ENCODE results near the gene CKLF. TPM values are rescaled to one million over a fixed set of nuclear protein-coding genes. Genes with fewer than 3 reads are reported as not detected.
A peak's percentile ranks its signal among the peaks of the same experiment; 100 is the strongest.
"Not testable (repeated sequence)": the region's sequence is repeated elsewhere in the genome, so short reads cannot be mapped to it uniquely, and the experiment has no call there.

Gene CKLF
- total RNA-seq, 1 experiment from 2014 or later, result 21.0 TPM

- ATAC-seq (peak; percentile 52), DNase-seq (ENCODE audit: low spot score) (no peak)
- Mint-ChIP-seq H3K36me3 (peaks cover 4% of the 10 kb centered on the region), H3K4me1 (no peaks in the 10 kb centered on the region), H3K27ac (no peak within 1 kb of the TSS), H3K4me3 (no peak within 1 kb of the TSS), H3K9me3 (peaks cover 3% of the 10 kb centered on the region), H3K27me3 (ENCODE audit: low read depth) (no peaks in the 10 kb centered on the region)
- CTCF ChIA-PET, result no interaction called here
- TF ChIP-seq JUN (CRISPR knock-in tag; IDR thresholded peaks at IDR 0.05) (no peak), ATF6 (CRISPR knock-in tag; IDR thresholded peaks at IDR 0.05) (no peak), GTF2I (CRISPR knock-in tag; conservative IDR thresholded peaks at IDR 0.05) (no peak), ERG (CRISPR knock-in tag; IDR thresholded peaks at IDR 0.05) (no peak), MXD4 (CRISPR knock-in tag; IDR thresholded peaks at IDR 0.05; ENCODE audit: borderline replicate concordance) (no peak)
- POLR2A ChIA-PET, result interaction anchor here (0.6 kb wide), 1 partner anchor 33 kb away, joined by 3 read pairs; no protein-coding TSS in a partner anchor
Observed at GRCh38 chr16:66566051-66566901, 13.9 kb downstream of the CKLF start, which contains the start of gene CMTM1. TSS of gene CMTM1 (plus strand) at chr16:66566439. CDS start at chr16:66566514, 75 bp downstream.

- H3K27me3 Mint-ChIP-seq (ENCODE audit: low read depth); H3K27ac Mint-ChIP-seq; ATAC-seq; H3K36me3 Mint-ChIP-seq; H3K4me3 Mint-ChIP-seq; H3K9me3 Mint-ChIP-seq; DNase-seq (ENCODE audit: low spot score); POLR2A ChIA-PET; CTCF ChIA-PET; H3K4me1 Mint-ChIP-seq: not testable (repeated sequence)
Observed at GRCh38 chr16:66567270-66567669, 14.9 kb downstream of the CKLF start.

- no peak overlapping the region for H3K27ac Mint-ChIP-seq
- TF ChIP-seq KAT7 (CRISPR knock-in tag; IDR thresholded peaks at IDR 0.05; ENCODE audit: borderline replicate concordance) (no peak), MYBL2 (CRISPR knock-in tag; IDR thresholded peaks at IDR 0.05) (no peak), TEAD4 (CRISPR knock-in tag; IDR thresholded peaks at IDR 0.05) (no peak), SOX15 (CRISPR knock-in tag; IDR thresholded peaks at IDR 0.05) (no peak), ZNF138 (CRISPR knock-in tag; conservative IDR thresholded peaks at IDR 0.05) (no peak), HMGXB4 (CRISPR knock-in tag; IDR thresholded peaks at IDR 0.05) (no peak), CBFB (CRISPR knock-in tag; IDR thresholded peaks at IDR 0.05; ENCODE audit: low read depth) (no peak), HMGA2 (CRISPR knock-in tag; IDR thresholded peaks at IDR 0.05) (no peak), AR (CRISPR knock-in tag; IDR thresholded peaks at IDR 0.05) (no peak), USF1 (CRISPR knock-in tag; IDR thresholded peaks at IDR 0.05) (no peak), ZNF232 (CRISPR knock-in tag; IDR thresholded peaks at IDR 0.05) (no peak), ZNF317 (CRISPR knock-in tag; IDR thresholded peaks at IDR 0.05; ENCODE audit: borderline replicate concordance, low read depth) (no peak), MXD4 (CRISPR knock-in tag; IDR thresholded peaks at IDR 0.05; ENCODE audit: borderline replicate concordance) (no peak)
- no peak overlapping the region for H3K4me3 Mint-ChIP-seq
- POLR2A ChIA-PET, result no interaction called here
- CTCF ChIA-PET, result interaction anchor here (2.1 kb wide), 1 partner anchor 21 kb away, joined by 6 read pairs; no protein-coding TSS in a partner anchor
- no peak for ATAC-seq
- H3K9me3 Mint-ChIP-seq, result peaks cover 3% of the 10 kb centered on the region
- no peaks in the 10 kb centered on the region for H3K4me1 Mint-ChIP-seq
- DNase-seq (ENCODE audit: low spot score), result no peak
- no peaks in the 10 kb centered on the region for H3K27me3 Mint-ChIP-seq (ENCODE audit: low read depth)
- H3K36me3 Mint-ChIP-seq, result peaks cover 4% of the 10 kb centered on the region
Observed at GRCh38 chr16:66568355-66568754, 16.0 kb downstream of the CKLF start.

Measured in WTC11 (cell line).